K562 (cell line): ENCODE results near the gene MAP3K14.
A peak's percentile ranks its signal among the peaks of the same experiment; 100 is the strongest.

Source experiments
- CTBP1 ChIP-seq: fragments of 450-650 bp; IDR thresholded peaks from 2 replicates; pipeline ENCODE4 v1.6.1; 2016; ENCODE audit warnings: borderline replicate concordance
- HDAC2 ChIP-seq: fragments of 450-650 bp; IDR thresholded peaks from 2 replicates; pipeline ENCODE4 v1.6.1; 2016; ENCODE audit warnings: mild to moderate bottlenecking
- JUN ChIP-seq, 2 experiments: sonication (generic) in 1 of 2; formaldehyde crosslinking in 1 of 2; IDR thresholded peaks; 2 replicates each; pipeline versions ENCODE4 v1.6.1 to v1.8.0; 2012 to 2022; ENCODE audit warnings: borderline replicate concordance in 2 of 2, mild to moderate bottlenecking in 2 of 2, improper control_type of control experiment in 1 of 2, low read depth in 1 of 2, low read length in 1 of 2, missing genetic modification reagents in 1 of 2
- PTBP1 ChIP-seq: fragments of 200-400 bp; formaldehyde crosslinking; IDR thresholded peaks from 2 replicates; pipeline ENCODE4 v1.6.1; 2017; ENCODE audit warnings: low read depth, low read length
- YY1 ChIP-seq, 3 experiments: IDR thresholded peaks; 2 replicates each; pipeline ENCODE4 v1.6.1; 2011; ENCODE audit warnings: low read length in 2 of 3, mild to moderate bottlenecking in 2 of 3, moderate library complexity in 2 of 3, borderline replicate concordance in 1 of 3, control low read depth in 1 of 3, low read depth in 1 of 3; ENCODE audit not compliant: insufficient read depth in 3 of 3, insufficient replicate concordance in 2 of 3, control insufficient read depth in 1 of 3, insufficient read length in 1 of 3; ENCODE audit errors: extremely low read depth in 1 of 3

DNA sequence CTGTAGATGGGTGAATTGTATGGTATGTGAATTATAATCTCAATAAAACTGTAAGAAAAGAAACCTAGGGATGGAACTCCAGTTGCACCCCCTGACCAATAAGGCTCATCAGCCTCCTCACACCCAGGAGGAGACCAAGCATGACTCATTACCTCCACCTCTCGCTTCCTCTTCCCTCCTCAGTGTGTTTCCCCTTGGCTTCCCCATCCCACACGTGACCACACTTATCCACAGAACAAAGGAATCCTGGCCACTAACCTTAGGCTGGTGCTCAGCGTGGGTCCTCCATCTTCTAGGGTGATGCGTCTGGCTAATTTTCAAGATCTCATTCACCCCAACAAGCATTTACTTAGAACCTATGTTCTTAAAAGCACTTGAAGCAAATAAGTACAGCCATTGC is 36.2 kb upstream of the MAP3K14 start:
- TF ChIP-seq HDAC2 (0 out of 2 replicates have a peak, but pooled peaks have one; percentile 18), PTBP1 (no peak), JUN (IDR thresholded peaks at IDR 0.05; ENCODE audit: borderline replicate concordance, low read depth, low read length) (peak; percentile 79), JUN (CRISPR knock-in tag; IDR thresholded peaks at IDR 0.05; ENCODE audit: borderline replicate concordance) (no peak), CTBP1 (peak; percentile 57), YY1 (IDR thresholded peaks at IDR 0.05; ENCODE audit: borderline replicate concordance in 1 of 3, control insufficient read depth in 1 of 3, extremely low read depth in 1 of 3, insufficient read depth in 3 of 3, insufficient read length in 1 of 3, insufficient replicate concordance in 2 of 3, low read depth in 1 of 3, low read length in 2 of 3) (no peak)
